T-helper 17 cell (primary cell): Measurements from ENCODE around the gene SNAP29. TPM values are rescaled to one million over a fixed set of nuclear protein-coding genes. Genes with fewer than 3 reads are reported as not detected.

Experiments
- ATAC-seq: fragments of 150-1000 bp; cut with Tn5 transposase; 2 replicates; pipeline ENCODE4 v1.10.0; 2021; ENCODE audit warnings: mild to moderate bottlenecking, moderate library complexity
- DNase-seq, 3 donors: peaks; one replicate each; pipeline versions ENCODE4 v3.0.0 to v3.0.0-alpha.2; 2020 to 2021
- H3K9me3 ChIP-seq: one replicate; pipeline ENCODE4 v1.7.0; 2013; ENCODE audit warnings: low read length, mild to moderate bottlenecking; ENCODE audit not compliant: control insufficient read depth, poor library complexity, severe bottlenecking
- H3K27ac Mint-ChIP-seq: one replicate; pipeline ENCODE4 v1.8.0; 2022; ENCODE audit warnings: mild to moderate bottlenecking, moderate library complexity, mixed read lengths
- H3K27me3 Mint-ChIP-seq: one replicate; pipeline ENCODE4 v1.8.0; 2022; ENCODE audit warnings: mixed read lengths
- H3K36me3 Mint-ChIP-seq: one replicate; pipeline ENCODE4 v1.8.0; 2022; ENCODE audit warnings: low read depth, mixed read lengths
- H3K4me1 Mint-ChIP-seq: one replicate; pipeline ENCODE4 v1.8.0; 2022; ENCODE audit warnings: mild to moderate bottlenecking, mixed read lengths
- H3K4me3 Mint-ChIP-seq: one replicate; pipeline ENCODE4 v1.8.0; 2022; ENCODE audit warnings: mild to moderate bottlenecking, moderate library complexity, mixed read lengths
- total RNA-seq, 4 donors: library from RNA in 2 of 4; stranded (reverse) in 2 of 4; gene quantifications; one replicate each; pipeline ENCODE4 v1.2.3 and lab custom pipeline; 2022 to 2026

The SNAP29 gene
- total RNA-seq, 2 donors from 2014 or later = 18.9 to 25.4 TPM

DNA sequence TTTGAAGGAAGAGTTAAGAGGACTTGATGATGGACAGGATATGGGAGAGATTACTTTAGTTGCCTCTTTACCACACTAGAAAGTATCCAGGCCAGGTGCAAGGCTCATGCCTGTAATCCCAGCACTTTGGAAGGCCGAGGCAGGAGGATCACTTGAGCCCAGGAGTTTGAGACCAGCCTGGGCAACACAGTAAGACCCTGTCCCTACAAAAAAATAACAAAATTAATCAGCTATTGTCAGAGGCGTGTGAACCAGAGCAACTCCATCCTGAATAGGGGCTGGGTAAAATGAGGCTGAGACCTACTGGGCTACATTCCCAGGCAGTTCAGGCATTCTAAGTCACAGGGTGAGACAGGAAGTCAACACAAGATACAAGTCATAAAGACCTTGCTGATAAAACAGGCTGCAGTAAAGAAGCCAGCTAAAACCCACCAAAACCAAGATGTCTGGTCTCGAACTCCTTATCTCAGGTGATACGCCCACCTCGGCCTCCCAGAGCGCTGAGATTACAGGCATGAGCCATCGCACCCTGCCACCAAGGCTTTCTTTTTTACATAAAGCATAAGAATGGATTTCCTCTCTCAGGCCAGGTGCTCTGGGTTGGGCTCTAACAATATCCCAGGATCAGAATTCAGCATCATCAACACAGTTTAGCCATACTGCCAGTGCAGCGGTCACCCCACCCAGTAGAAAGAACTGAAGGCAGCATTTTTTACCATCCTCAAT, 18.0 kb upstream of the SNAP29 start:
- Mint-ChIP-seq H3K36me3 (no peaks in the 10 kb centered on the region), H3K4me3 (no peak overlapping the region), H3K4me1 (peaks cover 48% of the 10 kb centered on the region), H3K27me3 (no peaks in the 10 kb centered on the region), H3K27ac (peak overlapping the region; percentile 76)
- no peaks in the 10 kb centered on the region for H3K9me3 ChIP-seq
- DNase-seq (no peak), ATAC-seq (no peak)

DNA sequence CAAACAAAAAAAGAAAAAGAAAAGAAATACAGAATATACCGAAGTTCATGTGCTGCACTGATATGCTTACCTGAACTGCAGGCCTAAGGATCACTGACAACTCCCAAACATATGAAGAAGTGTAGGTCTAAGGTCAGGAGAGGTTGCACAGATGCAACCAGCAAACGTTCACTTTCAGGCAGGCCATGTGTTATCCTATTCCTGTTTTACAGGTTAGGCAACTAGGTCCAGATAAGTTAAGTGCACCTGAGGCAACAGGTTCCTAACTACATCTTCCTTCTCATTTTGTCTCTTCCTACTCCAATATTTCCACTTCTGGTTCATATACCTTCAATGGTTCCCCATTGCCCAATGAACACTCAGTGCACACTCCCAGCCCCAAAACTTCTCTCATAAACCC, 15.3 kb upstream of the SNAP29 start:
- Mint-ChIP-seq H3K4me3 (no peak overlapping the region), H3K4me1 (peaks cover 51% of the 10 kb centered on the region), H3K27ac (peak overlapping the region; percentile 84), H3K36me3 (no peaks in the 10 kb centered on the region), H3K27me3 (no peaks in the 10 kb centered on the region)
- no peaks in the 10 kb centered on the region for H3K9me3 ChIP-seq
- no peak for ATAC-seq
- no peak for DNase-seq

GRCh38 chr22:20844055-20845037, 14.5 kb upstream of the SNAP29 start:
- peak overlapping the region; percentile 84 for H3K27ac Mint-ChIP-seq
- peaks cover 51% of the 10 kb centered on the region for H3K4me1 Mint-ChIP-seq

GRCh38 chr22:20847318-20847822, 11.4 kb upstream of the SNAP29 start:
- Mint-ChIP-seq H3K4me1 (peaks cover 40% of the 10 kb centered on the region), H3K27ac (no peak overlapping the region), H3K27me3 (no peaks in the 10 kb centered on the region), H3K36me3 (no peaks in the 10 kb centered on the region), H3K4me3 (no peak overlapping the region)
- ATAC-seq = no peak
- no peak for DNase-seq
- H3K9me3 ChIP-seq = no peaks in the 10 kb centered on the region

More at GRCh38 chr22:20844055-20845037, 14.5 kb upstream of the SNAP29 start:
- Mint-ChIP-seq H3K27me3 (no peaks in the 10 kb centered on the region), H3K36me3 (no peaks in the 10 kb centered on the region), H3K4me3 (no peak overlapping the region)
- no peak for DNase-seq
- no peak for ATAC-seq
- no peaks in the 10 kb centered on the region for H3K9me3 ChIP-seq

DNA sequence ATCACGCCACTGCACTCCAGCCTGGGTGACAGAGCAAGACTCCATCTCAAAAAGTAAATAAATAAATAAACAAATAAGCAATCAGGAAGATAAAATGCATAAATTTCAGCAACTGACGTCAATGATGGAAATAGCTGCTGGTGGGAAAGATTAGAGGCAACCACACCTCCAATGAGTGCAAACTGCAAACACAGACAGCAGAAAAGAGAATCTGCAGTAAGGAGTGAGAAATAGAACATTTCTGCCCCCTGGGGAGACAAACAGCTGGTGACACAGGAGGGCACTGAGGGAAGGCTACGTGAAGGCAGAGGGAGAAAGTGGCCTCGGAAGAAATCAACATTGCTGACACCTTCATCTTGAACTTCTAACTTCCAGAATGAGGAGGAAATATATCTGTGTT, 6.7 kb upstream of the SNAP29 start:
- Mint-ChIP-seq H3K4me3 (no peak overlapping the region), H3K27me3 (no peaks in the 10 kb centered on the region), H3K36me3 (no peaks in the 10 kb centered on the region), H3K27ac (peak overlapping the region; percentile 14), H3K4me1 (peaks cover 47% of the 10 kb centered on the region)
- ATAC-seq (no peak), DNase-seq (no peak)
- H3K9me3 ChIP-seq = no peaks in the 10 kb centered on the region

GRCh38 chr22:20852503-20852902, 6.3 kb upstream of the SNAP29 start:
- DNase-seq = no peak
- no peak for ATAC-seq
- Mint-ChIP-seq H3K4me3 (no peak overlapping the region), H3K27me3 (no peaks in the 10 kb centered on the region), H3K27ac (peak overlapping the region; percentile 14), H3K36me3 (no peaks in the 10 kb centered on the region), H3K4me1 (peaks cover 50% of the 10 kb centered on the region)
- H3K9me3 ChIP-seq = no peaks in the 10 kb centered on the region

GRCh38 chr22:20853236-20853660, 5.6 kb upstream of the SNAP29 start:
- Mint-ChIP-seq H3K4me1 (peaks cover 51% of the 10 kb centered on the region), H3K27ac (no peak overlapping the region), H3K27me3 (no peaks in the 10 kb centered on the region), H3K4me3 (no peak overlapping the region), H3K36me3 (no peaks in the 10 kb centered on the region)
- no peaks in the 10 kb centered on the region for H3K9me3 ChIP-seq
- ATAC-seq (no peak), DNase-seq (no peak)

DNA sequence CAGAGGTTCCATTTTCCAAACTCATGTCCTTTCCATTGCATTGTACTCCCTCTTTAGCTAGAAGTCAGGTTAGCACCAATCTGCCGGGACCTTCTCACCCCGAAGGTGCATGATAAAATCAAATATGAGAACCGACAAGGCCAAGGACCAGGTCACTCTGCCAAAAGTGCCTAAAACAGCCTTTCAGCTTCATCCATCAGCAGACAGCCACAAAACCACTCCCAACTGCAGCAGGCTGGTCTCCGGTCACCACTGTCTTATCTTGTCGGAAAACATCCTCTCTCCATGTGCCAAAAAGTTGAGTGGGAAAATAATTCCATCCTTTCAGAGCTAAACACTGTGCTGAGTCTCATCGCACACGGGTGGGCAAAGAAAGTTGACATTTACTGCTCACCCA, 1.6 kb upstream of the SNAP29 start:
- H3K36me3 Mint-ChIP-seq = peaks cover 3% of the 10 kb centered on the region
- H3K4me1 Mint-ChIP-seq = peaks cover 49% of the 10 kb centered on the region
- H3K4me3 Mint-ChIP-seq = peak overlapping the region; percentile 94
- DNase-seq (no peak), ATAC-seq (no peak)
- H3K9me3 ChIP-seq = no peaks in the 10 kb centered on the region
- peak overlapping the region; percentile 96 for H3K27ac Mint-ChIP-seq
- H3K27me3 Mint-ChIP-seq = no peaks in the 10 kb centered on the region

DNA sequence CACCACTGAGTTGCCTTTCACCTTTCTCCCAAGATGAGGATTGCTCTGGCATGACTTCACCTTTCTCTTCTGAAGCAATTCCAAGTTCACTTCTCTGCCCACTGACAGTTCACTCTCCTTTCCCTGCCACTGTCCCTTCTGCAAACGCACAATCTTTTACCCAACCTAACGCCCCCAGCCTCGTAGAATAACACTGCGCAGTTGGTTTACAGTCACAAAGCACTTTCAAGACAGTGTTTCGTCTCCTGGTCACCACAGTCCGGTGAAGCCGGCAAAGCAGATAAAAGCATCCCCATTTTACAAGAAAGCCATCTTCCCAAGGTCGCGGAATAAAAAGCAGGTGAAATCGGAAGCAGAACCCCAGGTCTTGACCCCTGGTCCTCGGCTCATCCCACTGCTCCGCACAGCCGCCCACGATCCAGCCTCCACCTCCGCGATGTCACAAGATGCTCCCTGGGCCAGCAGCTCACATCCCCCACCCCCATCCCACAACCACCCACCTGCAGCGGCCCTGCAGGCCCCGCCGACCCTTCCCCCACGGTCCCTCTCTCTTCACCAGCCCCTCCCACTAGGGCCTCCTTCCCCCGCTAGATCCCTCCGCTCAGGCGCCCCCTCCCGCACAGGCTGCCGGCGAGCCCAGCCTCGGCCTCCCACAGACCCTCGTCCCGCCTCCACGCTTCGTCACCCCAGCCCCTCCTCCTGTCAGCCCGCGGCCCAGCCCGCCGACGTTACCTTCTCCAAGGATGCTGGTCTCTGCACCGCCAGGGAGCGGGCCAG, 781 bp upstream of the SNAP29 start:
- ATAC-seq (peak; percentile 62), DNase-seq (peak; percentile 61 to 73 (median 72))
- H3K9me3 ChIP-seq = no peaks in the 10 kb centered on the region
- Mint-ChIP-seq H3K27me3 (no peaks in the 10 kb centered on the region), H3K4me3 (peak overlapping the region; percentile 94), H3K36me3 (peaks cover 4% of the 10 kb centered on the region), H3K4me1 (peaks cover 47% of the 10 kb centered on the region), H3K27ac (peak overlapping the region; percentile 96)

DNA sequence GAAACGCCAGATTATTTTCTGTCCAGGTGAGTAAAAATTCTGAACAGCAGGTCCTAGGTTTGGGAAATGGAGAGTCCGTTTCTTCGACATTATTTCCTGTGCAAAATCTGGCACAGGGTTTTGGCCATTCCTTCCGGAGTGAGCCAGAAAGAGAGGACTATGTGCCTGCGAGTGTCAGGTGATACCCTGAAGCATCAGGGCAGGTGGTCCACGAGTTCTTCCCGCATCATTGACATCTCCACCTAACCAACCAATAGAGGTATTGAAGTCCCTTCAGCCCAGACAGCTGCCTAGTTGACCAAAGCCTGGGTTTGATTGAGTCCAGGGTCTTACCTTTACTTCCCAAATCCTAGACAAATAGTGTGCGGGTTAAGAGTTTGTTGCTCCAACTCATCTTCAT, 808 bp downstream of the SNAP29 start:
- H3K4me3 Mint-ChIP-seq = peak overlapping the region; percentile 94
- peak overlapping the region; percentile 96 for H3K27ac Mint-ChIP-seq
- H3K27me3 Mint-ChIP-seq = no peaks in the 10 kb centered on the region
- peaks cover 46% of the 10 kb centered on the region for H3K4me1 Mint-ChIP-seq
- peaks cover 4% of the 10 kb centered on the region for H3K36me3 Mint-ChIP-seq
- H3K9me3 ChIP-seq = no peaks in the 10 kb centered on the region
- ATAC-seq (no peak), DNase-seq (no peak)

DNA sequence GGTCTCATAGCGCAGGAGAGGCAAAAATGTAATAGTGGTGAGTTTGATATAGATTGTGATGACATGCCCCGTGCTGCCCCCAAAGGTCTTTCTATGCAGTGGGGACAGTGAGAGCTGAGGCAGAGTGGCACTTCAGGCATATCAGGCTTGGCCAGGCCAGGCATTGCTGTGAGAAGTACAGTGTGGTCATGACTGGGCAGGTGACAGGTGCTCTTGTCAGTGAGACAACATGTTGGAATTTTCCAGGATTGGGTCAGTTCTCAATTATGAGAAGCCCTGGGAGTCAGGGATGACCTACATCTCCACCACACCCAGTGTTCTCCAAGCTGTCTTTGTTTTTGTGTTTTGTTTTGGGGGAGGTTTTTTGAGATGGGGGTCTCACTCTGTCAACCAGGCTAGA, 3.7 kb downstream of the SNAP29 start:
- no peaks in the 10 kb centered on the region for H3K27me3 Mint-ChIP-seq
- H3K27ac Mint-ChIP-seq = peak overlapping the region; percentile 32
- H3K4me1 Mint-ChIP-seq = peaks cover 46% of the 10 kb centered on the region
- peaks cover 4% of the 10 kb centered on the region for H3K36me3 Mint-ChIP-seq
- no peaks in the 10 kb centered on the region for H3K9me3 ChIP-seq
- ATAC-seq = no peak
- DNase-seq = no peak
- H3K4me3 Mint-ChIP-seq = no peak overlapping the region

GRCh38 chr22:20863366-20863765, 4.6 kb downstream of the SNAP29 start:
- no peak for DNase-seq
- Mint-ChIP-seq H3K27me3 (no peaks in the 10 kb centered on the region), H3K36me3 (peaks cover 4% of the 10 kb centered on the region), H3K27ac (no peak overlapping the region), H3K4me1 (peaks cover 45% of the 10 kb centered on the region), H3K4me3 (no peak overlapping the region)
- no peaks in the 10 kb centered on the region for H3K9me3 ChIP-seq
- ATAC-seq = no peak
